Prostate gland (tissue), 2 donors: Measurements from ENCODE around the gene TBC1D19.

Source experiments
- POLR2A ChIP-seq: fragments of 450-650 bp; IDR thresholded peaks from one replicate; pipeline ENCODE4 v1.6.1; 2016; ENCODE audit warnings: antibody characterized with exemption, mild to moderate bottlenecking
- TF ChIP-seq, protein P1 (sequence below), 4 experiments: fragments of 200-600 bp in 2 of 4; fragments of 450-650 bp in 2 of 4; sonication (generic) in 2 of 4; IDR thresholded peaks; 1 replicate in 3 of 4; 2 replicates in 1 of 4; pipeline ENCODE4 v1.5.1; 2016 to 2019; ENCODE audit warnings: antibody characterized with exemption in 4 of 4, mild to moderate bottlenecking in 2 of 4, moderate library complexity in 2 of 4

DNA sequence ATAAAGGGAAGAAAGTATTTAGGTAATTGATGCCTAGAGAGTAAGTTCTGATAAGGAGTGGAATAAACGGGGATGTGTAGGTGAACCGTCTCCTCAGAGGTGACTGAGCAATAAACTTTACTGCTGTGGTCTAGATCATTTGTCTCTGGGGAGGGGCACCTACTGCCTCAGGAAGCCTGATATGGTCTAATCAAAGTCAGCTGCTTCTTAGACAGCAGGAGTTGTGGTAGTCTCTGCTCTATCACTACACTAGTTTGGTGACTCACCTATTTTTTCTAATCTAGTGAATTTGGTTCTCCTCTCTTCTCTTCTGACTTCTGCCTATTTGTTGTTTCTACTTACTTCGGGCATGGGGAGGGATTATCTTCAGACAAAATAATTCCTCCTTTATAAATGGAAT is 181.6 kb downstream of the TBC1D19 start:
- TF ChIP-seq, protein P1, sequence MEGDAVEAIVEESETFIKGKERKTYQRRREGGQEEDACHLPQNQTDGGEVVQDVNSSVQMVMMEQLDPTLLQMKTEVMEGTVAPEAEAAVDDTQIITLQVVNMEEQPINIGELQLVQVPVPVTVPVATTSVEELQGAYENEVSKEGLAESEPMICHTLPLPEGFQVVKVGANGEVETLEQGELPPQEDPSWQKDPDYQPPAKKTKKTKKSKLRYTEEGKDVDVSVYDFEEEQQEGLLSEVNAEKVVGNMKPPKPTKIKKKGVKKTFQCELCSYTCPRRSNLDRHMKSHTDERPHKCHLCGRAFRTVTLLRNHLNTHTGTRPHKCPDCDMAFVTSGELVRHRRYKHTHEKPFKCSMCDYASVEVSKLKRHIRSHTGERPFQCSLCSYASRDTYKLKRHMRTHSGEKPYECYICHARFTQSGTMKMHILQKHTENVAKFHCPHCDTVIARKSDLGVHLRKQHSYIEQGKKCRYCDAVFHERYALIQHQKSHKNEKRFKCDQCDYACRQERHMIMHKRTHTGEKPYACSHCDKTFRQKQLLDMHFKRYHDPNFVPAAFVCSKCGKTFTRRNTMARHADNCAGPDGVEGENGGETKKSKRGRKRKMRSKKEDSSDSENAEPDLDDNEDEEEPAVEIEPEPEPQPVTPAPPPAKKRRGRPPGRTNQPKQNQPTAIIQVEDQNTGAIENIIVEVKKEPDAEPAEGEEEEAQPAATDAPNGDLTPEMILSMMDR (IDR thresholded peaks at IDR 0.05) = no peak
- TF ChIP-seq POLR2A = no peak
